Breast epithelium (tissue), 3 donors: ENCODE results near the gene KIF4A.

Experiments used
- POLR2A ChIP-seq: fragments of 450-650 bp; IDR thresholded peaks from one replicate; pipeline ENCODE4 v1.6.1; 2016; ENCODE audit warnings: antibody characterized with exemption, mild to moderate bottlenecking, moderate library complexity
- TF ChIP-seq, protein P1 (sequence below), 3 donors: fragments of 450-650 bp; IDR thresholded peaks; one replicate each; pipeline ENCODE4 v1.5.1; 2016 to 2017; ENCODE audit warnings: antibody characterized with exemption in 3 of 3, mild to moderate bottlenecking in 3 of 3, moderate library complexity in 3 of 3

DNA sequence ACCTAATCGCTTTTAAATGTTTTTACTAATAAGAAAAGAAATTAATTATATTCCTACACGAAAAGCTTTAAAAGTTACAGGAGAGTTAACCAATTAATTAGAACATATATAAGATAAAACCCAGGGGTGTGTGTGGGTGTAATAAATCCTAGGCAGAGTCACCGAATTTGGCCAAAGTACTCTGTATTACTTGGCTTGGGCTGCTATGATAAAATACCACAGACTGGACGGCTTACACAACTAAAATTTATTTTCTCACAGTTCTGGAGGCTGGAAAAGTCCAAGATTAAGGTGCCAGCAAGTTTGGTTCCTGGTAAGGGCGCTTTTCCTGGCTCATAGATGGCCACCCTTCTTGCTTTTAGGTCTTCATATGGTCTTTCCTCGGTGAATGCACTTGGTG lies 45.0 kb upstream of the KIF4A start:
- TF ChIP-seq, protein P1, sequence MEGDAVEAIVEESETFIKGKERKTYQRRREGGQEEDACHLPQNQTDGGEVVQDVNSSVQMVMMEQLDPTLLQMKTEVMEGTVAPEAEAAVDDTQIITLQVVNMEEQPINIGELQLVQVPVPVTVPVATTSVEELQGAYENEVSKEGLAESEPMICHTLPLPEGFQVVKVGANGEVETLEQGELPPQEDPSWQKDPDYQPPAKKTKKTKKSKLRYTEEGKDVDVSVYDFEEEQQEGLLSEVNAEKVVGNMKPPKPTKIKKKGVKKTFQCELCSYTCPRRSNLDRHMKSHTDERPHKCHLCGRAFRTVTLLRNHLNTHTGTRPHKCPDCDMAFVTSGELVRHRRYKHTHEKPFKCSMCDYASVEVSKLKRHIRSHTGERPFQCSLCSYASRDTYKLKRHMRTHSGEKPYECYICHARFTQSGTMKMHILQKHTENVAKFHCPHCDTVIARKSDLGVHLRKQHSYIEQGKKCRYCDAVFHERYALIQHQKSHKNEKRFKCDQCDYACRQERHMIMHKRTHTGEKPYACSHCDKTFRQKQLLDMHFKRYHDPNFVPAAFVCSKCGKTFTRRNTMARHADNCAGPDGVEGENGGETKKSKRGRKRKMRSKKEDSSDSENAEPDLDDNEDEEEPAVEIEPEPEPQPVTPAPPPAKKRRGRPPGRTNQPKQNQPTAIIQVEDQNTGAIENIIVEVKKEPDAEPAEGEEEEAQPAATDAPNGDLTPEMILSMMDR (IDR thresholded peaks at IDR 0.05), result no peak
- no peak for TF ChIP-seq POLR2A
